Measurements from ENCODE around the gene BRINP1. TPM values are rescaled to one million over a fixed set of nuclear protein-coding genes. Genes with fewer than 3 reads are reported as not detected.
A peak's percentile ranks its signal among the peaks of the same experiment; 100 is the strongest.

The BRINP1 gene
- total RNA-seq, 1 donor from 2014 or later = 0.46 TPM

- DNase-seq (ENCODE audit: low spot score) = no peak
Observed at GRCh38 chr9:119343059-119343990, 25.9 kb downstream of the BRINP1 start.

- peak; percentile 29 for DNase-seq (ENCODE audit: low spot score)
Observed at GRCh38 chr9:119339056-119339455, 30.2 kb downstream of the BRINP1 start.

- DNase-seq (ENCODE audit: low spot score) = no peak
Observed at GRCh38 chr9:119337573-119337972, 31.7 kb downstream of the BRINP1 start.

DNA sequence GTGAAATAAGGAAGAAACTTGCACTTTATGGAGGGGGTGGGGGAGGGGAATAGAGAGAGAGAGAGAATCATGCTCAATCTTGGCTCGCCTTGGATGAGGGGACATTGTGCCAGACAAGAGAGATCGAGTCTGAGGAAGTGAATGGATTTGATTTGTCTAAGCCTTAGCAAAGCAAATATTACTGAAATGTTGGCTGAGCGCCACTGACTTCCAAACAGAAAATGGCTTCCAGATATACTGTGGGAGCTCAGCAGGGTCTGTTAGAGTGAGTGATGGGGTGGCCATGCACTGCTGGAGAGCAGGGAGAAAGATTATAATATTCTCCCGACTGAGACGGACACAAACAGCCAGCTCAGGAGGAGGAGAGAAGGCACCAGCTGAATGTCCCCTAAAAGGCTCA lies 34.5 kb downstream of the BRINP1 start:
- DNase-seq (ENCODE audit: low spot score) = no peak

DNA sequence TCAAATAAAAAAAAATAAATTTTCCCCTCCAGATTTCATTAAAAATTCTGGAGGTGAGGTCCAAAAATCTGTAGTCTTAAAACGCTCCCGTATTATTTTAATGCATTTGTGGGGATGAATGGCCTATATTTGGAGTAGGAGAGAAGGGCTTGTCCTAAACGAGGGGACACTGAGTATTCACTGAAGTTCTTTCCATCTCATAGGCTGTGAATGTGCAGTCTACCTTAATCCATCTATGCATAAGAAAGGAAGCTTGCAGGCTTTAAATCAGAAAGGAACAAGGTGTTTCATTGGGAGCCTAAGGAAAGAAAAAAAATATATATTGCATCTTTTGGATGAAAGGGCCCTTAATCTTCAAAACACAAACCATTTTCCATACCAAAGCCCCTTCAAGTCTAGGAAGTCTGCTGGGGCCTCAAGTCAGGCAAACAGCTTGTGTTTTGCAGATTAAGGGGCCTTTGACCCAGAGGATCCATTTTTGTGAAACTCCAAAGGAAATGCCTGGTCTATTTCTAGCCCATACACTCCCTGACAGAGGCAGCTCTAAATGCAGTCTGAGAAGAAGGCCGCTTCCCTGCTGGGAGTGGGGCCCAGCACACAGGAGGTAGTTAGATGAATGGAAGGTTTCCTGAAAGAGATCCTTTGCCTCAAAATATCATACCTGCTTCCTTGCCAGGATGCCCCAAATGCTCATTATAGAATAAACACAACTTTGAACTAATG lies 35.6 kb downstream of the BRINP1 start:
- DNase-seq (ENCODE audit: low spot score) = no peak

- no peak for DNase-seq (ENCODE audit: low spot score)
Observed at GRCh38 chr9:119332522-119332921, 36.7 kb downstream of the BRINP1 start.

DNA sequence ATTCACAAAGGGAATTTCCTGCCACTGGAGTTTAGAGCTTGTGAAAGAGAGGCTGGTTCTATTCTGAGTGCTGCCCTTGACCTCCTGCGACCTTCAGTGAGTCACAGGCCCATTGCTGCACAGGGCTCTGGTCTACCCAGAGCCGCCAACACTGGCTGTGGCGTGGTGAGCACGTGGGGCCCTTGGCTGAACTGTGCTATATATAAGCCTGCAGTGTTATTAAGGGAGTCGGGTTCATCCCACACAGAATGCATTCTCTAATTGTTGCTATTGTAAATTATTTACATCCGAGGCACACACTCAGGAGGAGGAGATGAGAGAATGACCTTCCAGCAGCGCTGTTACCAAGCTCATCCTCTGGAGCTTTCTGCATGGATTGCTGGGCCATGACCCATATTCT lies 47.1 kb downstream of the BRINP1 start:
- DNase-seq (ENCODE audit: low spot score) = peak; percentile 18

DNA sequence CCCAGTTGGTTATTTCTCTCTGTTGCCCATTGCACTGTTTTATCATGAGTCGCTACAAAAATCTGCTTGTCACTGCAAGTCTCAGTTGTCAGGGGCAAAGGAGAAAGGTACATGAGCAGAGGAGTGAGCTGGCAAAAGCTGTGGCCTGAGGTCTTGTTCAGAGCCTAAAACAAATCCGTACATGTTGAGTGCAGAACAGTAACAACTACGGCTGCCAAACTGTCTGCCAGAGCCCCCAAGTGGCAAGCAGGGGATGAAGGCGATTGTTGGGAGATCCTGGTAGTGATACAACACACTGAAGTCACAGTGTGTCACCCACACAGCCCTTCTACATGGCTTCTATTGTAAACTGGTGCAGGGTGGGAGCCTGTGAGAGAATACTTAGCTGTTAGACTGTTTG lies 50.9 kb downstream of the BRINP1 start:
- no peak for DNase-seq (ENCODE audit: low spot score)

- no peak for DNase-seq (ENCODE audit: low spot score)
Observed at GRCh38 chr9:119313846-119314245, 55.4 kb downstream of the BRINP1 start.

DNA sequence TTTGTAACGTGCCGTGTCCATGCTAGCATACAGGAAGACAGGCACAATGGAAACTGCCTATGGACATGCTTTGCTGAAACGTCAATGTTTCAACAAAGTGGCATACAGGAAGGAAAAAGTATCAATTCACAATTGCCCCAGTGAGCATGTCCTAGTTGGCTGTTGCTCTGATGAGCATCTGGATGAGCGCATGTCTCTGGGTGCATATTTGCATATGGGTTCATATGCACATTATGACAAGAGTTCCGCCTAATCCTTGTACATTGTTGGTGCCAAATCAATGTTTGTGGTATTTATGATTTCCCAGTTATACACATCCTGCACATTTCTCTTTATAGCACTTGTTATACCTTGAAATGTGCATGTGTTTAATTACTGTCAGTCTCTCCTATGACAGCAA lies 58.5 kb downstream of the BRINP1 start:
- DNase-seq (ENCODE audit: low spot score) = no peak

GRCh38 chr9:119307471-119307870 lies 61.8 kb downstream of the BRINP1 start:
- no peak for DNase-seq (ENCODE audit: low spot score)

DNA sequence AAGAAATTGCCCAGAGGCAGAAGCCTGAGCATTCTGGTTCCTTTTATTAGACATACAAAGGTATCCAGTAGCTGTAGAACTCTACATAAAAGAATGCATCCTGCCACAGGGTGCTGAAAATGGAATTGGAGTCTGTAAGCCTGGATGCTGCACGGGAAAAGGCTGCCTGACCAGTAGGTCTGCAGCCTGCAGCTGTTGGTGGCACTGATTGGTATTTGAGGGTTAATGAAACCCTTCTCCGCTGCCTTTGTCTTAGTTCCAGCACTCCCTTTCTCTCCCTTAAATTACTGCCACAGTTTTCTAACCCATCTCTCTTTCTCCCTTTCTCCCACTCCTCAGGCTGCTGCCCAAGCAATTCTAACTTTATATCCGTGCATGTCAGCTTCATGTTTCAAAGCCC lies 64.7 kb downstream of the BRINP1 start:
- no peak for DNase-seq (ENCODE audit: low spot score)

- DNase-seq (ENCODE audit: low spot score) = no peak
Observed at GRCh38 chr9:119302988-119303698, 66.1 kb downstream of the BRINP1 start.

DNA sequence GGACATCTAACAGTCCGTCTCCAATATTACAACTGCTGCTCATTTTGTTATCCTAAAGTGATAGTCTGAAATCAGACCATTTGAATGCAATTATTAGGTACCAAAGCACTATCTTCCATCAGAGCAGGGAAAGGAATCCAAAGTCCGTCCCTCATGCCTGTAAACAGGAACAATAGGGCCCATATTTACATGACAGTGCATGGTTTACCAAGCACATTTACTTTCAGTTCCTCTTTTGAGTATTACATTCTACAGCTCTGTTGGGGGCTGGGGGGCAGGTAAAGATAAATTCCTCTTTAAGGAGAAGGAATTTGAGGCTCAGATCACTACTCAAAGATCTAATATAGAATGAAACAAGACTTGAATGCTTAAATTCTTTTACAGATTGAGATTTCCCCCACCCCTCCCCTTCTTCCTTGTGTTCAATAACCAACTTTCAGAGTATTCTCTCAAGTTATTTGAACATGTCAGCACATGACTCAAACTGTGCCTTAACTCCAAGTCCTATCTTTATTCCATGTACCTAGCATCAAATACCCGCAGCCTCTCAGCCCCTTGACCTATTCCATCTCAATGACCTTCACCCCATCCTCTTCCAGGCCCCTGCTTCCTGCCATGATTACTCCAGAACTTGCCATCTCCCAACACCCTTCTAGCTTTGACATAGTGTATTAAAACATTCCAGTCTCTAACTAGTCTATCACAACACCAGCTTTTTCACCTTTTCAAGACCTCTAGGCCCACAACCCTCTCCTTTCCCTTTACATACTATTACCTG lies 71.0 kb downstream of the BRINP1 start:
- DNase-seq (ENCODE audit: low spot score) = no peak

- DNase-seq (ENCODE audit: low spot score) = no peak
Observed at GRCh38 chr9:119291554-119291953, 77.7 kb downstream of the BRINP1 start.

DNA sequence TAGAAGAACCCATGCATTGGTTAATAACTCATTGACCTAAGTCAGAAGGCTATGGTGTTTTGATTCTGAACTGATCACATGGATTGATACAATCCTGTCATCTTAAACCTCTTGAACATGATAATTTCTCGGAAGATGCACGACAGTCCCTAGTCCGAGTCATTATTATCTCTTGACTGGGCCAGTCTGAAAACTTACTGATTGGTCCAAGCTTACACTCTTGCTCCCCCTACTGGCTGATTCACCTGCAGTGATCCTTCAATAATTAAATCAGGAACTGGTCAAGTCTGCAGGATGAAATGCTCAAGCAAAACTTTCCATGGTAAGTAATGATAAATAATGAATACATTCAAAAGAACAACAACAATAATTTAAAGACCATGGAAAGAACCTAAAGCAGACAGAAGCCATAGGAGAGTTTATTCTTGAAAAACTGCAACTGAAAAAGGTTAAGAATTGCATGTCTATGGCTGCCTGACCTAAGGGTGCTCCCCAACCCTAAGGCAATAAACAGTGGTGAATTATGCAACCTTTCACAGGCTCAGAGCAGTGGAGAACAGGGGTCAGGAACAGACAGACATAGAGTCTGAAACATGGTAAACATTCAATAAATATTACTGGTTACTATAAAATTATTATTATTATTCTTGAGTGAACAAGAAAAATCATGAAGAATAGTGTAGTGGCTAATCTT lies 79.3 kb downstream of the BRINP1 start:
- DNase-seq (ENCODE audit: low spot score) = peak; percentile 77

- no peak for DNase-seq (ENCODE audit: low spot score)
Observed at GRCh38 chr9:119284587-119285337, 84.5 kb downstream of the BRINP1 start.

DNA sequence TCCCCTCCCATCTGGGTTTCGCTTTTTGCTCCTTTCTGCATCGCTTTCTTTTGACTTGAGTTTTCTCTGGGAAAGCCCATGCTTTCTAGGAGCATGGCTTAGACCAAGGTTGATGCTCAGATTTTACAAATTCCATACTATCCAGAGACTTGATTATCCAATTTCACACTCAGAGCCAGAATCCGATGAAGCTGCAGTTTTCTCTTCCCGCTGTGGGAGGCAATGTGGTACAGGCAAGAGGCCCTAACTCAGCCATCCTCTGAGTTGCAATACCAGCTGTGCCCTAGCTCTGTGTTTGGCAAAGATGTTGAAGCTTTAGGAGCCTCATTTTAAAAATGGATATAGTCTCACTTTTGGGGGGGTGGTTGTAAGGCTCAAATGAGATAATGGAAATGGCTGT lies 85.1 kb downstream of the BRINP1 start:
- no peak for DNase-seq (ENCODE audit: low spot score)

DNA sequence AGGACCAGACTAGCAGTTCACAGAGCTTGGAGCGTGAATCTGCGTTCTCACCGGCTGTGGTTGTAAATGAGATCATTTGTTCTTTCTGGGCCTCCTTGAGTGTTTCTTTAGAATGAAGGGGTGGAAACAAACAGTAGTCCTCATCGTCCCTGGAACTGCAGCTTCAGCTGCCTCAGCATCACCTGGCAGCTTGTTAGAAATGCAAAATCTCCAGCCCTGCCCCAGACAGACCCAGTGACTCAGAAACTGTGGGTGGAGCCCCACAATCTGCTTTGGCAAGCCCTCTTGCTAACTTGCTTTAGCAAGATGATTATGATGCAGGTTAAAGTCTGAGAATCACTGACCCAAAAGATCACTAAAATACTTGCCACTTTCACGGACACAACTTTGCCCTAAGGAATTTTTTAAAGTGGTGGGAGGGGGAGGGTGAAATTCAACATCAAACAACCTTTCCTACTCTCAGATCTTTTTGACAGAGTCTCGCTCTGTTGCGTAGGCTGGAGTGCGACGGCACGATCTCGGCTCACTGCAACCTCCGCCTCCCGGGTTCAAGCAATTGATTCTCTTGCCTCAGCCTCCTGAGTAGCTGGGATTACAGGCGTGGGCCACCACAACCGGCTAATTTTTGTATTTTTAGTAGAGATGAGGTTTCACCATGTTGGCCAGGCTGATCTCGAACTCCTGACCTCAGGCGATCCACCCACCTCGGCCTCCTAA lies 86.0 kb downstream of the BRINP1 start:
- DNase-seq (ENCODE audit: low spot score) = no peak

All from mucosa of gallbladder (tissue), 1 donor.